H1 (cell line): ENCODE data around the gene DCUN1D3. TPM values are rescaled to one million over a fixed set of nuclear protein-coding genes. Genes with fewer than 3 reads are reported as not detected.

Source experiments
- CTCF ChIA-PET: fragments of 300-600 bp; sonication (Branson Sonifier 250); formaldehyde crosslinking; loops from one replicate; lab custom pipeline; 2021; ENCODE audit not compliant: partially characterized antibody; lab: Charles Lee
- POLR2A ChIA-PET: fragments of 300-600 bp; sonication (Branson Sonifier 250); formaldehyde crosslinking; loops from one replicate; lab custom pipeline; 2021; ENCODE audit warnings: inconsistent platforms; ENCODE audit not compliant: partially characterized antibody; lab: Charles Lee
- DNase-seq, 2 experiments: peaks; one replicate each; pipeline versions ENCODE4 v3.0.0 to v3.0.0-alpha.2; 2010 to 2022; ENCODE audit warnings: low spot score in 2 of 2, low read depth in 1 of 2, mixed read lengths in 1 of 2
- FAIRE-seq: peaks from 2 replicates; lab custom pipeline; 2011; peaks lifted over from hg19 to GRCh38; lab: Jason Lieb, UNC
- H2AFZ ChIP-seq: 2 replicates; pipeline ENCODE4 v1.8.1; 2012; ENCODE audit warnings: low read length, inconsistent platforms
- H2AK5ac ChIP-seq: 2 replicates; pipeline ENCODE4 v1.6.1; 2013; ENCODE audit warnings: low read depth, low read length
- H2BK120ac ChIP-seq: replicated peaks from 2 replicates; pipeline ENCODE3; 2013; ENCODE audit warnings: low read depth, low read length, inconsistent platforms
- H2BK12ac ChIP-seq: 2 replicates; pipeline ENCODE4 v1.6.1; 2013; ENCODE audit warnings: low read depth, low read length
- H2BK15ac ChIP-seq: 2 replicates; pipeline ENCODE4 v1.6.1; 2013; ENCODE audit warnings: low read length
- H2BK20ac ChIP-seq: 2 replicates; pipeline ENCODE4 v1.6.1; 2013; ENCODE audit warnings: low read length
- H2BK5ac ChIP-seq: 2 replicates; pipeline ENCODE4 v1.6.1; 2013; ENCODE audit warnings: low read depth, low read length
- H3K14ac ChIP-seq: 2 replicates; pipeline ENCODE4 v1.6.1; 2013; ENCODE audit warnings: inconsistent platforms; ENCODE audit not compliant: insufficient read length
- H3K18ac ChIP-seq: 2 replicates; pipeline ENCODE4 v1.6.1; 2013; ENCODE audit warnings: low read length; ENCODE audit errors: extremely low read depth
- H3K23ac ChIP-seq: 2 replicates; pipeline ENCODE4 v1.6.1; 2013; ENCODE audit warnings: inconsistent platforms; ENCODE audit not compliant: insufficient read length
- H3K23me2 ChIP-seq: 2 replicates; pipeline ENCODE4 v1.6.1; 2013; ENCODE audit warnings: low read depth, low read length
- H3K27ac ChIP-seq: 2 replicates; pipeline ENCODE4 v1.6.1; 2011; ENCODE audit warnings: low read depth, low read length, inconsistent platforms
- H3K27me3 ChIP-seq, 4 experiments: replicated peaks in 1 of 4; 1 replicate in 1 of 4; 2 replicates in 3 of 4; pipeline versions ENCODE4 v1.6.1 to v1.8.1; 2011 to 2013; ENCODE audit warnings: low read length in 3 of 4, mild to moderate bottlenecking in 3 of 4, inconsistent platforms in 2 of 4, mixed read lengths in 2 of 4, moderate library complexity in 1 of 4; ENCODE audit not compliant: control insufficient read depth in 3 of 4, insufficient read depth in 3 of 4; ENCODE audit errors: extremely low read depth in 1 of 4
- H3K36me3 ChIP-seq, 4 experiments: 2 replicates each; pipeline versions ENCODE4 v1.6.1 to v1.8.1; 2011 to 2013; ENCODE audit warnings: mild to moderate bottlenecking in 4 of 4, low read length in 3 of 4, moderate library complexity in 2 of 4, control low read depth in 1 of 4, inconsistent platforms in 1 of 4; ENCODE audit not compliant: insufficient read depth in 4 of 4, control insufficient read depth in 2 of 4
- H3K4ac ChIP-seq: replicated peaks from 2 replicates; pipeline ENCODE3; 2013; ENCODE audit warnings: low read length, low read depth, mixed read lengths, inconsistent platforms; ENCODE audit not compliant: insufficient read length
- H3K4me1 ChIP-seq, 4 experiments: replicated peaks in 1 of 4; 1 replicate in 1 of 4; 2 replicates in 3 of 4; pipeline versions ENCODE4 v1.6.1 to v1.8.1; 2011 to 2013; ENCODE audit warnings: low read length in 3 of 4, inconsistent platforms in 2 of 4, mixed read lengths in 1 of 4; ENCODE audit not compliant: insufficient read depth in 4 of 4, control insufficient read depth in 3 of 4
- H3K4me2 ChIP-seq, 2 experiments: 2 replicates each; pipeline versions ENCODE4 v1.6.1 to v1.8.1; 2011 to 2013; ENCODE audit warnings: low read depth in 2 of 2, low read length in 2 of 2, control low read depth in 1 of 2, inconsistent platforms in 1 of 2, mild to moderate bottlenecking in 1 of 2; ENCODE audit not compliant: insufficient read depth in 1 of 2
- H3K4me3 ChIP-seq, 4 experiments: fragments of 200-600, 300-600 bp in 1 of 4; sonication (generic), shearing (Covaris generic), sonication (Bioruptor Twin) in 1 of 4; 2 replicates each; pipeline versions ENCODE4 v1.5.1 to v1.8.1; 2011 to 2016; ENCODE audit warnings: low read length in 4 of 4, low read depth in 3 of 4, control low read depth in 2 of 4, inconsistent platforms in 2 of 4, mild to moderate bottlenecking in 2 of 4, mixed read lengths in 1 of 4, moderate library complexity in 1 of 4; ENCODE audit not compliant: insufficient read depth in 2 of 4; ENCODE audit errors: extremely low read depth in 1 of 4
- H3K56ac ChIP-seq: replicated peaks from 2 replicates; pipeline ENCODE3; 2013; ENCODE audit warnings: low read depth, mild to moderate bottlenecking, mixed read lengths, low read length, inconsistent platforms; ENCODE audit not compliant: insufficient read length
- H3K79me1 ChIP-seq: 2 replicates; pipeline ENCODE4 v1.6.1; 2013; ENCODE audit warnings: low read depth, low read length, control low read depth
- H3K79me2 ChIP-seq, 2 experiments: 2 replicates each; pipeline versions ENCODE4 v1.6.1 to v1.8.1; 2012 to 2013; ENCODE audit warnings: low read length in 2 of 2, mild to moderate bottlenecking in 2 of 2, inconsistent platforms in 1 of 2; ENCODE audit not compliant: insufficient read depth in 2 of 2, control insufficient read depth in 1 of 2
- H3K9ac ChIP-seq, 4 experiments: replicated peaks in 1 of 4; 1 replicate in 1 of 4; 2 replicates in 3 of 4; pipeline versions ENCODE4 v1.6.1 to v1.8.1; 2011 to 2013; ENCODE audit warnings: low read depth in 3 of 4, low read length in 3 of 4, control low read depth in 2 of 4, mild to moderate bottlenecking in 2 of 4, moderate library complexity in 2 of 4, inconsistent platforms in 1 of 4; ENCODE audit errors: extremely low read depth in 1 of 4
- H3K9me3 ChIP-seq, 2 experiments: 2 replicates each; pipeline versions ENCODE4 v1.6.1 to v1.8.1; 2012 to 2013; ENCODE audit warnings: mild to moderate bottlenecking in 2 of 2, moderate library complexity in 2 of 2, control low read depth in 1 of 2, inconsistent platforms in 1 of 2, low read depth in 1 of 2, low read length in 1 of 2, mixed read lengths in 1 of 2; ENCODE audit not compliant: insufficient read depth in 2 of 2
- H4K20me1 ChIP-seq, 2 experiments: replicated peaks in 1 of 2; 2 replicates each; pipeline versions ENCODE3 to v1.8.1; 2011 to 2013; ENCODE audit warnings: inconsistent platforms in 2 of 2, low read length in 2 of 2, mild to moderate bottlenecking in 1 of 2; ENCODE audit not compliant: insufficient read depth in 2 of 2, control insufficient read depth in 1 of 2
- H4K5ac ChIP-seq: 2 replicates; pipeline ENCODE4 v1.6.1; 2013; ENCODE audit warnings: low read length, low read depth, mixed read lengths, inconsistent platforms; ENCODE audit not compliant: insufficient read length
- H4K8ac ChIP-seq: 2 replicates; pipeline ENCODE4 v1.8.0; 2013; ENCODE audit warnings: mild to moderate bottlenecking, moderate library complexity, low read length, inconsistent platforms; ENCODE audit not compliant: insufficient read depth; ENCODE audit errors: extremely low read depth
- H4K91ac ChIP-seq: replicated peaks from 2 replicates; pipeline ENCODE3; 2013; ENCODE audit warnings: low read length, mixed read lengths, inconsistent platforms; ENCODE audit not compliant: insufficient read length
- BACH1 ChIP-seq: IDR thresholded peaks from 2 replicates; pipeline ENCODE4 v1.6.1; 2012; ENCODE audit warnings: low read length, improper control_type of control experiment
- EP300 ChIP-seq, 2 experiments: IDR thresholded peaks; 1 replicate in 1 of 2; 2 replicates in 1 of 2; pipeline ENCODE4 v1.6.1; 2011 to 2012; ENCODE audit warnings: low read depth in 2 of 2, low read length in 2 of 2, mild to moderate bottlenecking in 2 of 2, borderline replicate concordance in 1 of 2, inconsistent platforms in 1 of 2, moderate library complexity in 1 of 2
- FOSL1 ChIP-seq: IDR thresholded peaks from 2 replicates; pipeline ENCODE4 v1.6.1; 2011; ENCODE audit warnings: mild to moderate bottlenecking, low read depth, low read length, moderate library complexity; ENCODE audit not compliant: insufficient read depth
- GTF2F1 ChIP-seq: IDR thresholded peaks from 2 replicates; pipeline ENCODE4 v1.6.1; 2012; ENCODE audit warnings: low read depth, low read length, improper control_type of control experiment, borderline replicate concordance
- MAX ChIP-seq: IDR thresholded peaks from 2 replicates; pipeline ENCODE4 v1.6.1; 2012; ENCODE audit warnings: inconsistent platforms
- NANOG ChIP-seq: IDR thresholded peaks from 2 replicates; pipeline ENCODE4 v1.6.1; 2011; ENCODE audit warnings: low read length, low read depth, mild to moderate bottlenecking, inconsistent platforms; ENCODE audit not compliant: insufficient read depth, poor library complexity, severe bottlenecking
- POLR2AphosphoS5 ChIP-seq: IDR thresholded peaks from 2 replicates; pipeline ENCODE4 v1.6.1; 2011; ENCODE audit warnings: low read depth, low read length
- WGBS, 2 experiments: shearing (Covaris generic) in 1 of 2; methylation state at CpG; one replicate each; pipeline versions ENCODE4 v1.1.6 to v1.1.7; 2013 to 2015; ENCODE audit warnings: low lambda C conversion rate in 2 of 2, mixed read lengths in 2 of 2, inconsistent platforms in 1 of 2, low coverage in 1 of 2, missing lambda C conversion rate in 1 of 2; ENCODE audit not compliant: insufficient replicate concordance in 2 of 2, insufficient coverage in 1 of 2, insufficient read length in 1 of 2; ENCODE audit errors: extremely low coverage in 1 of 2, missing lambda C conversion rate in 1 of 2; 5-methylcytosine and 5-hydroxymethylcytosine counted together
- polyA plus RNA-seq, 7 experiments: library from polyadenylated mRNA; depleted of rRNA in 3 of 7; stranded (reverse) in 5 of 7; unstranded in 2 of 7; fragments of >200 nt in 5 of 7; fragments of 200-250 nt in 2 of 7; gene quantifications; 1 replicate in 5 of 7; 2 replicates in 1 of 7; 4 replicates in 1 of 7; pipeline versions ENCODE4 v1.2.1 to v1.2.3, GENCODE V29; 2011 to 2013; ENCODE audit warnings: missing spikeins in 2 of 7, mixed read lengths in 2 of 7
- total RNA-seq: library from RNA; stranded (reverse); fragmentation: NEBNext Ultra II Directional; extraction: Animal tissue kit (Norgen Biotek cat#: 25700); gene quantifications from 2 replicates; pipeline ENCODE4 v1.2.1, GENCODE V29; 2021

Gene DCUN1D3
- total and polyA plus RNA-seq, 2 of the 8 experiments (the other 6 are each of a cell fraction or from before 2014, with no cell fraction given), result 3.5 to 18.2 TPM

GRCh38 chr16:20938426-20938825, 38.3 kb upstream of the DCUN1D3 start:
- no peak for DNase-seq

More at GRCh38 chr16:20938426-20938825, 38.3 kb upstream of the DCUN1D3 start:
- CTCF ChIA-PET, result interaction anchor here (1.0 to 1.7 kb wide), 5 partner anchors 10 to 88 kb away, joined by 3 to 6 read pairs (median 3); no protein-coding TSS in a partner anchor
- no peak overlapping the region for H2BK120ac ChIP-seq
- no peak overlapping the region for H3K4me2 ChIP-seq
- H3K23ac ChIP-seq, result no peak overlapping the region
- no peaks in the 10 kb centered on the region for H4K20me1 ChIP-seq
- H2AK5ac ChIP-seq, result no peak overlapping the region
- H3K27ac ChIP-seq, result no peak overlapping the region
- H3K18ac ChIP-seq, result no peak overlapping the region
- no peak overlapping the region for H2AFZ ChIP-seq
- POLR2A ChIA-PET, result no interaction called here
- no peaks in the 10 kb centered on the region for H3K36me3 ChIP-seq
- H2BK20ac ChIP-seq, result no peak overlapping the region
- no peaks in the 10 kb centered on the region for H3K27me3 ChIP-seq
- H3K4me1 ChIP-seq, result no peaks in the 10 kb centered on the region
- 100% methylated on average over 1 of the region's 2 CpGs; no CpG with 5 or more reads in 1 of the 2 experiments for WGBS, 2 experiments
- H2BK12ac ChIP-seq, result no peak overlapping the region
- no peak overlapping the region for H4K5ac ChIP-seq
- no peak overlapping the region for H4K91ac ChIP-seq
- no peak overlapping the region for H2BK5ac ChIP-seq
- no peaks in the 10 kb centered on the region for H3K79me2 ChIP-seq
- no peak overlapping the region for H4K8ac ChIP-seq
- H3K23me2 ChIP-seq, result 0 out of 2 replicates have a peak, but pooled peaks cover 2% of the 10 kb centered on the region
- peaks cover 0 to 2% of the 10 kb centered on the region in 2 experiments; a peak in 1 of 4 replicates for H3K9me3 ChIP-seq
- no peak overlapping the region for H3K56ac ChIP-seq
- H3K79me1 ChIP-seq, result no peaks in the 10 kb centered on the region
- no peak for FAIRE-seq
- H3K4me3 ChIP-seq, result no peak overlapping the region
- H3K4ac ChIP-seq, result no peak overlapping the region
- H3K9ac ChIP-seq, result no peak overlapping the region
- no peak overlapping the region for H2BK15ac ChIP-seq
- no peak for TF ChIP-seq FOSL1
- no peak for TF ChIP-seq POLR2AphosphoS5
- TF ChIP-seq MAX, result no peak
- TF ChIP-seq BACH1, result no peak
- no peak for TF ChIP-seq GTF2F1
- TF ChIP-seq NANOG, result no peak
- no peak for TF ChIP-seq EP300 (IDR thresholded peaks at IDR 0.05; ENCODE audit: borderline replicate concordance in 1 of 2, low read depth in 2 of 2, low read length in 2 of 2)
- TF ChIP-seq, all 59 proteins: peak for 0
- no peak overlapping the region for H3K14ac ChIP-seq
